Endothelial cell (in vitro differentiated cells): Measurements from ENCODE around the gene GNAQ. TPM values are rescaled to one million over a fixed set of nuclear protein-coding genes. Genes with fewer than 3 reads are reported as not detected.

ENCODE experiments used
- DNase-seq: peaks from one replicate; pipeline ENCODE4 v3.0.0; 2021; ENCODE audit warnings: low spot score
- H3K27ac Mint-ChIP-seq: one replicate; pipeline ENCODE4 v1.8.0; 2021; ENCODE audit warnings: mixed read lengths, inconsistent platforms; ENCODE audit not compliant: unreplicated experiment
- H3K27me3 Mint-ChIP-seq: one replicate; pipeline ENCODE4 v1.8.0; 2021; ENCODE audit warnings: mild to moderate bottlenecking, moderate library complexity, mixed read lengths, inconsistent platforms; ENCODE audit not compliant: unreplicated experiment
- H3K36me3 Mint-ChIP-seq: one replicate; pipeline ENCODE4 v1.8.0; 2021; ENCODE audit warnings: mild to moderate bottlenecking, low read depth, mixed read lengths, inconsistent platforms; ENCODE audit not compliant: unreplicated experiment
- H3K4me1 Mint-ChIP-seq: one replicate; pipeline ENCODE4 v1.8.0; 2021; ENCODE audit warnings: mild to moderate bottlenecking, mixed read lengths, inconsistent platforms; ENCODE audit not compliant: unreplicated experiment
- H3K4me3 Mint-ChIP-seq: one replicate; pipeline ENCODE4 v1.8.0; 2021; ENCODE audit warnings: mild to moderate bottlenecking, mixed read lengths, inconsistent platforms; ENCODE audit not compliant: unreplicated experiment
- H3K9me3 Mint-ChIP-seq: one replicate; pipeline ENCODE4 v1.8.0; 2021; ENCODE audit warnings: mixed read lengths, inconsistent platforms; ENCODE audit not compliant: unreplicated experiment
- CTCF ChIP-seq: fragments of 200-600 bp; sonication (generic); IDR thresholded peaks from one replicate; pipeline ENCODE4 v1.5.0; 2021; ENCODE audit warnings: antibody characterized with exemption; ENCODE audit not compliant: unreplicated experiment
- long read RNA-seq: library from polyadenylated mRNA; unstranded; transcript quantifications from one replicate; pipeline ENCODE4 v2.0.0, GENCODE V29; 2020; ENCODE audit not compliant: unreplicated experiment
- total RNA-seq: library from RNA; stranded (reverse); fragmentation: NEBNext Ultra II Directional; extraction: Animal tissue kit (Norgen Biotek cat#: 25700); gene quantifications from one replicate; pipeline ENCODE4 v1.2.1, GENCODE V29; 2021; ENCODE audit not compliant: unreplicated experiment

Gene GNAQ
- total RNA-seq, result 94.6 TPM
- long read RNA-seq, partial matches to known transcripts, result 1 of 4 reads
- long read RNA-seq, other reads (novel, unspliced or antisense), result 3 of 4 reads

DNA sequence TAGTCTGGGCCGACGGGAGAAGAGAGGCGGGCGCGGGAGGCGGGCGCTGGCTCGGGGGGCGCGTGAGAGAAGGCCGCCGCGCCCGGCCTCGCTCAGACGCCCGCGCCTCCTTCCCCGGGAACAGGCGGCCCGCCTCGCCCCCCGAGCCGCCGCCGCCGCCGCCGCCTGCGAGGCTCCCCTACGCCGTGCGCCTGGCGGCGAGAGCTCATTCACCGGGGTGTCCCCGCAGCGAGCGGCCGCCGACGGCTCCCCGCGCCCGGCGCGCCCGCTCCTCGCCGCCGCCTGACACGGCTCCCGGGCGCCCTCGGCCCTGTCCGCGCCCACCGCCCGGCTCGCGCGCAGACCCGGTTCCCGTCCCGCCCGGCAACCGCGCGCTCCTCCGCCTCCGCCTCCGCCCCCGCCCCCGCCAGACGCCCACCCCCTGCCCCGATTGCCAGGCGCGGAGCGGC is at the start of gene GNAQ:
Gene GNAQ (minus strand): TSS at position 368 of the 449 bp plus-strand sequence. CDS start 576 bp downstream, outside the sequence.
- H3K36me3 Mint-ChIP-seq, result peaks cover 15% of the 10 kb centered on the region

GRCh38 chr9:78074385-78075291 is 43.0 kb upstream of the GNAQ start:
- DNase-seq, result no peak
- Mint-ChIP-seq H3K4me1 (peaks cover 21% of the 10 kb centered on the region), H3K4me3 (no peak overlapping the region), H3K9me3 (peaks cover 4% of the 10 kb centered on the region), H3K27ac (no peak overlapping the region), H3K36me3 (no peaks in the 10 kb centered on the region), H3K27me3 (peaks cover 4% of the 10 kb centered on the region)
- TF ChIP-seq CTCF, result no peak

More for the DNA sequence above, at the start of gene GNAQ:
- H3K4me3 Mint-ChIP-seq, result peak within 1 kb of the TSS; percentile 100
- H3K4me1 Mint-ChIP-seq, result peaks cover 54% of the 10 kb centered on the region
- peaks cover 19% of the 10 kb centered on the region for H3K27me3 Mint-ChIP-seq
- no peak for TF ChIP-seq CTCF
- peak within 1 kb of the TSS; percentile 100 for H3K27ac Mint-ChIP-seq
- peak; percentile 54 for DNase-seq
- H3K9me3 Mint-ChIP-seq, result no peaks in the 10 kb centered on the region

DNA sequence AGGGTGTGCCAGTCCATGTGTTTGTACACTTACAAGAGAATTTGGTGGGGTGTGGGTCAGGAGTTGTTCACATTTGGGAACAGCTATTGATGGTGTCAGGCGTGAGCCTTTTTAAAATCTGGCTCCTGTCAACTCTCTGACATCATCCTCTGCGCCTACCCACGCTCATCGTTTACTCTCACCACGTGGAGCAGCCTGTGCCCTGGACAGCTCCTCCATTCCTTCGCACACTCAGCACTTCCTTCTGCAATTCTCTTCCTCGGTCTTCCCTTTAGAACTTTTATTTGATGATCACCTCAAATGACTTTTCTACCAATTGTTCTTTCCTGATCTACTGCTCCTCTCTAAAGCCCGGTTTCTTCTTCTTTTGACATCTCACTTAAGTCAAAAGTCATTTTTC is 42.1 kb upstream of the GNAQ start:
- Mint-ChIP-seq H3K27me3 (peaks cover 4% of the 10 kb centered on the region), H3K9me3 (peaks cover 4% of the 10 kb centered on the region), H3K4me3 (peak overlapping the region; percentile 1), H3K36me3 (no peaks in the 10 kb centered on the region), H3K27ac (peak overlapping the region; percentile 72), H3K4me1 (peaks cover 21% of the 10 kb centered on the region)
- TF ChIP-seq CTCF, result no peak
- no peak for DNase-seq

DNA sequence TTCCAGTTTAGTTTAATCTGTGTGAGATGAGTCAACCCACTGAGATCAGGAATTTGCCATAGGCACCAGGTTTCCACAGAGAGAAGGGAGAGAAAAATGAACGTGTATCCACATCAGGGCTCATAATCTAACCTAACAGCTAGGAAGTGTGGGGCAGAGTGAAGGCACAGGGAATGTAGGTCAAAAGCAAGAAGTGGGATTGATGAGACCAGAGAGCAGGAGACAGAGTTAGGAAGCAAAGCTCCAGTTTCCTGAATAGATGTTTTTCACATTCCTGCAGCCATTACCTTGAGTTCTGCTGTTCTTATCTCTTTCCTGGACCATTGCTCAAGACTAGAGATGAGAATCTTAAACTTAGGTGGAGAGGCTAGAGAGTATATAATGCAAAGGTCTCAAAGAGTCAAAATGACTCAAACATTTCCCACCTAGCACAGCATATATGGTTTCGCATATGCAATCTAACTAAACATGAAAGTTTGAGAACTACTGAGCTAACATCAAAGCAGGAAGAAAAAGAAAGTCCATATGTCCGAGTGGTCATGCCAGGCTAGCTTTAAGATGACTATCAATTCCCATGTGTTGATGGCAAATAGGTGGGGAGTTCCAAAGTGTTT is 41.1 kb upstream of the GNAQ start:
- peaks cover 21% of the 10 kb centered on the region for H3K4me1 Mint-ChIP-seq
- peaks cover 4% of the 10 kb centered on the region for H3K9me3 Mint-ChIP-seq
- no peak for TF ChIP-seq CTCF
- peaks cover 4% of the 10 kb centered on the region for H3K27me3 Mint-ChIP-seq
- H3K4me3 Mint-ChIP-seq, result no peak overlapping the region
- DNase-seq, result no peak
- no peaks in the 10 kb centered on the region for H3K36me3 Mint-ChIP-seq
- H3K27ac Mint-ChIP-seq, result peak overlapping the region; percentile 46
